ENCODE results near the gene SORL1-AS1.

Gene SORL1-AS1

GRCh38 chr11:121458551-121458950 is 5.8 kb upstream of the SORL1-AS1 start:
- Histone ChIP-seq H3K27me3 (ENCODE audit: insufficient read depth, low read depth) (no peaks in the 10 kb centered on the region), H3K79me2 (ENCODE audit: low read depth) (no peaks in the 10 kb centered on the region), H3F3A (ENCODE audit: insufficient read depth, low read depth) (peaks cover 26% of the 10 kb centered on the region), H3K4me2 (no peak overlapping the region), H3K4me3 (no peak overlapping the region), H3K36me3 (ENCODE audit: low read depth) (no peaks in the 10 kb centered on the region), H3K9me3 (ENCODE audit: insufficient read depth, low read depth) (no peaks in the 10 kb centered on the region), H4K20me1 (ENCODE audit: insufficient read depth) (no peaks in the 10 kb centered on the region), H3K9me2 (ENCODE audit: insufficient read depth) (no peaks in the 10 kb centered on the region), H3K27ac (no peak overlapping the region), H2AFZ (no peak overlapping the region), H3K4me1 (replicated peaks; ENCODE audit: insufficient read depth) (peaks cover 53% of the 10 kb centered on the region)
- BruUV-seq (replicated peaks) = no TSS peak
- ChIA-PET CTCF (no interaction called here), POLR2A (ENCODE audit: unreplicated experiment) (no interaction called here)
- TF ChIP-seq EZH2 (IDR thresholded peaks at IDR 0.05; ENCODE audit: low read depth) = no peak
- TF ChIP-seq, protein P1, sequence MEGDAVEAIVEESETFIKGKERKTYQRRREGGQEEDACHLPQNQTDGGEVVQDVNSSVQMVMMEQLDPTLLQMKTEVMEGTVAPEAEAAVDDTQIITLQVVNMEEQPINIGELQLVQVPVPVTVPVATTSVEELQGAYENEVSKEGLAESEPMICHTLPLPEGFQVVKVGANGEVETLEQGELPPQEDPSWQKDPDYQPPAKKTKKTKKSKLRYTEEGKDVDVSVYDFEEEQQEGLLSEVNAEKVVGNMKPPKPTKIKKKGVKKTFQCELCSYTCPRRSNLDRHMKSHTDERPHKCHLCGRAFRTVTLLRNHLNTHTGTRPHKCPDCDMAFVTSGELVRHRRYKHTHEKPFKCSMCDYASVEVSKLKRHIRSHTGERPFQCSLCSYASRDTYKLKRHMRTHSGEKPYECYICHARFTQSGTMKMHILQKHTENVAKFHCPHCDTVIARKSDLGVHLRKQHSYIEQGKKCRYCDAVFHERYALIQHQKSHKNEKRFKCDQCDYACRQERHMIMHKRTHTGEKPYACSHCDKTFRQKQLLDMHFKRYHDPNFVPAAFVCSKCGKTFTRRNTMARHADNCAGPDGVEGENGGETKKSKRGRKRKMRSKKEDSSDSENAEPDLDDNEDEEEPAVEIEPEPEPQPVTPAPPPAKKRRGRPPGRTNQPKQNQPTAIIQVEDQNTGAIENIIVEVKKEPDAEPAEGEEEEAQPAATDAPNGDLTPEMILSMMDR (conservative IDR thresholded peaks at IDR 0.05) = no peak
- no peak for DNase-seq
- intact Hi-C loops (cut with micrococcal nuclease; ENCODE audit: unreplicated experiment) = loop anchor here (10.0 kb wide), 1 partner anchor 134 kb away; no protein-coding TSS in a partner anchor

GRCh38 chr11:121456816-121457431 is 4.2 kb upstream of the SORL1-AS1 start:
- Histone ChIP-seq H3F3A (ENCODE audit: insufficient read depth, low read depth) (peaks cover 13% of the 10 kb centered on the region; the same call in 1 of the 2 replicates), H3K27ac (no peak overlapping the region), H3K4me3 (no peak overlapping the region), H3K9me3 (ENCODE audit: insufficient read depth, low read depth) (no peaks in the 10 kb centered on the region), H3K27me3 (ENCODE audit: insufficient read depth, low read depth) (no peaks in the 10 kb centered on the region), H2AFZ (no peak overlapping the region), H3K9me2 (ENCODE audit: insufficient read depth) (no peaks in the 10 kb centered on the region), H3K36me3 (ENCODE audit: low read depth) (no peaks in the 10 kb centered on the region), H4K20me1 (ENCODE audit: insufficient read depth) (no peaks in the 10 kb centered on the region), H3K4me2 (no peak overlapping the region), H3K79me2 (ENCODE audit: low read depth) (no peaks in the 10 kb centered on the region), H3K4me1 (replicated peaks; ENCODE audit: insufficient read depth) (peaks cover 39% of the 10 kb centered on the region)
- intact Hi-C loops (cut with micrococcal nuclease; ENCODE audit: unreplicated experiment) = loop anchor here (10.0 kb wide), 1 partner anchor 132 kb away; no protein-coding TSS in a partner anchor
- DNase-seq = no peak
- BruUV-seq (replicated peaks) = no TSS peak
- ChIA-PET CTCF (no interaction called here), POLR2A (ENCODE audit: unreplicated experiment) (no interaction called here)
- TF ChIP-seq, protein P1 (conservative IDR thresholded peaks at IDR 0.05) = no peak
- TF ChIP-seq EZH2 (IDR thresholded peaks at IDR 0.05; ENCODE audit: low read depth) = no peak

DNA sequence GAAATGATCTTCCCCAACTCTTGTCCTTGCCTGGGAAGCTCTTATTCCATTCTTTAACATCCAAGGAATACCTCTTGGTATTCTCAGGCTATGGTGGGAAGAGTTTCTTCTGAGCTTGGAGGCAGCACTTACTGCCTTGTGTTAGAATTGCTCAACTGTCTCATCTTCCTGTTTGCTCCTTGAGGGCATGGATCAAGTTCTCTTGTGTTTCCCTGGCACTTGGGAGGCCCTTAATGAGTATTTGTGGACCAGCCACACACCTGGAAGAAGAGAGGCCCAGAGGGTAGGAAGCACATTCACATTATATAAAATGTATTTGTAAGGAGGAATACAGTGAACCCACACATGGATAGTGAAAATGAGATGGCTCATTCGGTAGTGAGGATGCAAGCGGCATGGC is 3.4 kb upstream of the SORL1-AS1 start:
- no peaks in the 10 kb centered on the region for H4K20me1 ChIP-seq (ENCODE audit: insufficient read depth)
- peaks cover 11% of the 10 kb centered on the region; the same call in 1 of the 2 replicates for H3F3A ChIP-seq (ENCODE audit: insufficient read depth, low read depth)
- no peak overlapping the region for H3K4me3 ChIP-seq
- H3K4me1 ChIP-seq (replicated peaks; ENCODE audit: insufficient read depth) = peaks cover 31% of the 10 kb centered on the region
- H3K9me3 ChIP-seq (ENCODE audit: insufficient read depth, low read depth) = no peaks in the 10 kb centered on the region
- BruUV-seq (replicated peaks) = no TSS peak
- H3K36me3 ChIP-seq (ENCODE audit: low read depth) = no peaks in the 10 kb centered on the region
- H3K9me2 ChIP-seq (ENCODE audit: insufficient read depth) = no peaks in the 10 kb centered on the region
- H2AFZ ChIP-seq = no peak overlapping the region
- no peaks in the 10 kb centered on the region for H3K27me3 ChIP-seq (ENCODE audit: insufficient read depth, low read depth)
- ChIA-PET CTCF (no interaction called here), POLR2A (ENCODE audit: unreplicated experiment) (no interaction called here)
- no peak overlapping the region for H3K4me2 ChIP-seq
- DNase-seq = no peak
- no peak for TF ChIP-seq EZH2 (IDR thresholded peaks at IDR 0.05; ENCODE audit: low read depth)
- TF ChIP-seq, protein P1 (conservative IDR thresholded peaks at IDR 0.05) = no peak
- H3K79me2 ChIP-seq (ENCODE audit: low read depth) = no peaks in the 10 kb centered on the region
- intact Hi-C loops (cut with micrococcal nuclease; ENCODE audit: unreplicated experiment) = loop anchor here (10.0 kb wide), 1 partner anchor 131 kb away; no protein-coding TSS in a partner anchor
- H3K27ac ChIP-seq = no peak overlapping the region
